SK-N-SH (cell line): Measurements from ENCODE around the gene UCK2.

ENCODE experiments used
- FOSL2 ChIP-seq: IDR thresholded peaks from 2 replicates; pipeline ENCODE4 v1.4.0; 2012; ENCODE audit warnings: low read depth, mild to moderate bottlenecking, moderate library complexity, borderline replicate concordance
- TF ChIP-seq, protein P1 (sequence below): fragments of 200-600 bp; sonication (generic); IDR thresholded peaks from 2 replicates; pipeline ENCODE4 v1.6.1; 2017; ENCODE audit warnings: antibody characterized with exemption, mild to moderate bottlenecking, moderate library complexity

DNA sequence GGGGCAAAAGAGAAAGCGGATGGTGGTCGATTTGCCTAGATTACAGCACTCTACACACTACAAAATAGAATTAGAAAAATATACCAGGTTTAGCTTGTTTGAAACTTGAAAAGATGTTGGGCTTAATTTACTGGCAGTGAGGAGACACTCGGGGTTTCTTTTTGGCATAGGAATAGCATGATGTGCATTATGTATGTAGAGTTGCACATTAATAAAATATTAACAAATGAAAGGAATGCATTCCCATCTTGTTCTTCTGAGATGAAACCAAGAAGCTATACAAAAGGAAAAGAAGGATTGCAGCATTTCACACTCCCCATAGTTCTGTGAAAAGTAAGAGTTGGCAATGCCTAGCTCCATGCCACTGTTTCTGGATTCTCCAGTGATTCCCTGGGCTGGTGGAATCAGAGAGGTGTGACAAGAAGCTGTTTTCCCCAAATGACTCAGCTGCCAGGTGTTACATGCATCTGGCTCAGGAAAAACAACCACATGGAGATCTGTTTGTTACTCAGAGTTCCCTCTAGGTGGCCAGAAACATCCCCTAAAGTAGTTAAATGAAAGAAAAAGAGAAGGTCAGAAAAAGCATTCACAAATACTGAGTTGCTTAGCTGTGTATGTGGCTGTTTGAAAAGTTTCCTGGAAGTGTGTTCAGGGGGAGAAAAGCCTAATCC, 115.6 kb downstream of the UCK2 start:
- TF ChIP-seq FOSL2, result no peak
- TF ChIP-seq, protein P1, sequence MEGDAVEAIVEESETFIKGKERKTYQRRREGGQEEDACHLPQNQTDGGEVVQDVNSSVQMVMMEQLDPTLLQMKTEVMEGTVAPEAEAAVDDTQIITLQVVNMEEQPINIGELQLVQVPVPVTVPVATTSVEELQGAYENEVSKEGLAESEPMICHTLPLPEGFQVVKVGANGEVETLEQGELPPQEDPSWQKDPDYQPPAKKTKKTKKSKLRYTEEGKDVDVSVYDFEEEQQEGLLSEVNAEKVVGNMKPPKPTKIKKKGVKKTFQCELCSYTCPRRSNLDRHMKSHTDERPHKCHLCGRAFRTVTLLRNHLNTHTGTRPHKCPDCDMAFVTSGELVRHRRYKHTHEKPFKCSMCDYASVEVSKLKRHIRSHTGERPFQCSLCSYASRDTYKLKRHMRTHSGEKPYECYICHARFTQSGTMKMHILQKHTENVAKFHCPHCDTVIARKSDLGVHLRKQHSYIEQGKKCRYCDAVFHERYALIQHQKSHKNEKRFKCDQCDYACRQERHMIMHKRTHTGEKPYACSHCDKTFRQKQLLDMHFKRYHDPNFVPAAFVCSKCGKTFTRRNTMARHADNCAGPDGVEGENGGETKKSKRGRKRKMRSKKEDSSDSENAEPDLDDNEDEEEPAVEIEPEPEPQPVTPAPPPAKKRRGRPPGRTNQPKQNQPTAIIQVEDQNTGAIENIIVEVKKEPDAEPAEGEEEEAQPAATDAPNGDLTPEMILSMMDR, result no peak
